HG03135 (cell line): Measurements from ENCODE around the gene SEMA3D.

Source experiments
- ATAC-seq: cut with Tn5 transposase; IDR thresholded peaks from one replicate; pipeline ENCODE4 v1.9.1; 2021; ENCODE audit warnings: mild to moderate bottlenecking, moderate library complexity; ENCODE audit not compliant: unreplicated experiment

The SEMA3D gene

GRCh38 chr7:85184599-85185423 is 2.0 kb downstream of the SEMA3D start:
- ATAC-seq = no peak

GRCh38 chr7:85183296-85183695 is 3.6 kb downstream of the SEMA3D start:
- ATAC-seq = no peak

- no peak for ATAC-seq
These were observed 8.1 kb downstream of the SEMA3D start for GRCh38 chr7:85178531-85179298.

- ATAC-seq = no peak
These were observed 9.5 kb downstream of the SEMA3D start for GRCh38 chr7:85177316-85177715.

- no peak for ATAC-seq
These were observed 10.7 kb downstream of the SEMA3D start for GRCh38 chr7:85176197-85176596.

GRCh38 chr7:85175217-85175616 is 11.6 kb downstream of the SEMA3D start:
- ATAC-seq = no peak

GRCh38 chr7:85172530-85172941 is 14.3 kb downstream of the SEMA3D start:
- ATAC-seq = no peak

GRCh38 chr7:85167636-85168035 is 19.2 kb downstream of the SEMA3D start:
- no peak for ATAC-seq

- ATAC-seq = no peak
These were observed 21.6 kb downstream of the SEMA3D start for GRCh38 chr7:85165263-85165662.

GRCh38 chr7:85164376-85164775 is 22.5 kb downstream of the SEMA3D start:
- no peak for ATAC-seq

- no peak for ATAC-seq
These were observed 24.1 kb downstream of the SEMA3D start for GRCh38 chr7:85162721-85163120.

GRCh38 chr7:85160223-85160622 is 26.6 kb downstream of the SEMA3D start:
- ATAC-seq = peak; percentile 89

- no peak for ATAC-seq
These were observed 27.9 kb downstream of the SEMA3D start for GRCh38 chr7:85159003-85159402.

- no peak for ATAC-seq
These were observed 30.1 kb downstream of the SEMA3D start for GRCh38 chr7:85156661-85157208.

- no peak for ATAC-seq
These were observed 32.4 kb downstream of the SEMA3D start for GRCh38 chr7:85154282-85154937.

GRCh38 chr7:85153715-85154114 is 33.1 kb downstream of the SEMA3D start:
- ATAC-seq = no peak

- no peak for ATAC-seq
These were observed 36.2 kb downstream of the SEMA3D start for GRCh38 chr7:85150624-85151023.

- ATAC-seq = no peak
These were observed 42.1 kb downstream of the SEMA3D start for GRCh38 chr7:85144771-85145170.

- ATAC-seq = no peak
These were observed 50.9 kb downstream of the SEMA3D start for GRCh38 chr7:85135977-85136376.

- ATAC-seq = no peak
These were observed 53.3 kb downstream of the SEMA3D start for GRCh38 chr7:85133560-85133959.

GRCh38 chr7:85133006-85133405 is 53.9 kb downstream of the SEMA3D start:
- no peak for ATAC-seq
